ENCODE measurements around the gene LRSAM1. TPM values are rescaled to one million over a fixed set of nuclear protein-coding genes. Genes with fewer than 3 reads are reported as not detected.

The LRSAM1 gene
- polyA plus RNA-seq, 1 donor (not counting 4 experiments of a cell fraction or from before 2014, with no cell fraction given) = 5.2 TPM

- Histone ChIP-seq H3K4me3 (ENCODE audit: control insufficient read depth in 2 of 3, extremely low read depth in 1 of 3, insufficient read depth in 2 of 3, low read depth in 1 of 3, low read length in 3 of 3) (no peak overlapping the region), H3K9me1 (ENCODE audit: control insufficient read depth, extremely low read depth, insufficient read depth, low read length) (no peaks in the 10 kb centered on the region), H3K27me3 (ENCODE audit: control insufficient read depth, extremely low read depth, insufficient read depth, low read length) (no peaks in the 10 kb centered on the region), H3K4me1 (ENCODE audit: control insufficient read depth, extremely low read depth, insufficient read depth, low read length) (peaks cover 8% of the 10 kb centered on the region), H3K36me3 (ENCODE audit: control insufficient read depth in 2 of 2, extremely low read depth in 1 of 2, insufficient read depth in 2 of 2, low read length in 2 of 2) (peaks cover 56 to 57% of the 10 kb centered on the region in 2 experiments), H3K27ac (ENCODE audit: control insufficient read depth, insufficient read depth, low read length) (no peak overlapping the region), H3K9me3 (ENCODE audit: control insufficient read depth, low read depth, low read length) (no peaks in the 10 kb centered on the region), H3K9ac (ENCODE audit: control insufficient read depth, extremely low read depth, insufficient read depth, low read length) (no peak overlapping the region), H4K20me1 (ENCODE audit: control insufficient read depth, extremely low read depth, insufficient read depth, low read length) (peaks cover 16% of the 10 kb centered on the region), H3K79me2 (ENCODE audit: control insufficient read depth, insufficient read depth, low read length) (peaks cover 18% of the 10 kb centered on the region), H3K4me2 (ENCODE audit: control insufficient read depth, extremely low read depth, insufficient read depth, low read depth, low read length) (no peak overlapping the region), H2AFZ (ENCODE audit: control insufficient read depth, low read length) (no peak overlapping the region)
- no peak for DNase-seq (ENCODE audit: low read depth, low spot score)
- dilution Hi-C loops (cut with MboI; ENCODE audit: extremely low pct_ligation_motif_present, low sequenced_read_pairs) = no loop called here
- no peak for FAIRE-seq
- TF ChIP-seq EZH2 (IDR thresholded peaks at IDR 0.05; ENCODE audit: low read length) (no peak), CTCF (optimal IDR thresholded peaks at IDR 0.05 in 1 of 3, IDR thresholded peaks at IDR 0.05 in 1 of 3, conservative IDR thresholded peaks at IDR 0.05 in 1 of 3; ENCODE audit: extremely low read depth in 1 of 3, insufficient read depth in 2 of 3, low read length in 3 of 3) (no peak)
Measured at GRCh38 chr9:127506814-127507750, 55.8 kb downstream of the LRSAM1 start.

- Histone ChIP-seq H3K4me1 (ENCODE audit: control insufficient read depth, extremely low read depth, insufficient read depth, low read length) (peaks cover 8% of the 10 kb centered on the region), H3K4me2 (ENCODE audit: control insufficient read depth, extremely low read depth, insufficient read depth, low read depth, low read length) (no peak overlapping the region), H3K4me3 (ENCODE audit: control insufficient read depth in 2 of 3, extremely low read depth in 1 of 3, insufficient read depth in 2 of 3, low read depth in 1 of 3, low read length in 3 of 3) (no peak overlapping the region), H4K20me1 (ENCODE audit: control insufficient read depth, extremely low read depth, insufficient read depth, low read length) (peaks cover 16% of the 10 kb centered on the region), H2AFZ (ENCODE audit: control insufficient read depth, low read length) (no peak overlapping the region), H3K36me3 (ENCODE audit: control insufficient read depth in 2 of 2, extremely low read depth in 1 of 2, insufficient read depth in 2 of 2, low read length in 2 of 2) (peaks cover 52 to 56% of the 10 kb centered on the region in 2 experiments), H3K27ac (ENCODE audit: control insufficient read depth, insufficient read depth, low read length) (no peak overlapping the region), H3K9me1 (ENCODE audit: control insufficient read depth, extremely low read depth, insufficient read depth, low read length) (no peaks in the 10 kb centered on the region), H3K27me3 (ENCODE audit: control insufficient read depth, extremely low read depth, insufficient read depth, low read length) (no peaks in the 10 kb centered on the region), H3K9ac (ENCODE audit: control insufficient read depth, extremely low read depth, insufficient read depth, low read length) (no peak overlapping the region), H3K79me2 (ENCODE audit: control insufficient read depth, insufficient read depth, low read length) (peaks cover 27% of the 10 kb centered on the region), H3K9me3 (ENCODE audit: control insufficient read depth, low read depth, low read length) (no peaks in the 10 kb centered on the region)
- TF ChIP-seq EZH2 (IDR thresholded peaks at IDR 0.05; ENCODE audit: low read length) (no peak), CTCF (optimal IDR thresholded peaks at IDR 0.05 in 1 of 3, IDR thresholded peaks at IDR 0.05 in 1 of 3, conservative IDR thresholded peaks at IDR 0.05 in 1 of 3; ENCODE audit: extremely low read depth in 1 of 3, insufficient read depth in 2 of 3, low read length in 3 of 3) (no peak)
- FAIRE-seq (no peak), DNase-seq (ENCODE audit: low read depth, low spot score) (no peak)
- dilution Hi-C loops (cut with MboI; ENCODE audit: extremely low pct_ligation_motif_present, low sequenced_read_pairs) = no loop called here
Measured at GRCh38 chr9:127507751-127508648, 56.7 kb downstream of the LRSAM1 start.
